SK-N-SH treated with all-trans-retinoic acid at 6 μM for 48 hours (cell line): ENCODE measurements around the gene ZCCHC14.

Experiments used
- ATAC-seq: fragments of 200-7000 bp; cut with Tn5 transposase; 3 replicates; pipeline ENCODE4 v1.9.1; 2020; ENCODE audit warnings: mild to moderate bottlenecking, moderate library complexity
- ARNTL ChIP-seq: fragments of 450-650 bp; formaldehyde crosslinking; IDR thresholded peaks from 2 replicates; pipeline ENCODE4 v1.5.0; 2020; ENCODE audit warnings: low read depth, mild to moderate bottlenecking, moderate library complexity, borderline replicate concordance
- CREB5 ChIP-seq: fragments of 250-450 bp; sonication (Bioruptor Pico); IDR thresholded peaks from 2 replicates; pipeline ENCODE4 v1.5.1; 2020; ENCODE audit warnings: low read depth, mild to moderate bottlenecking, moderate library complexity
- CSDC2 ChIP-seq: fragments of 250-450 bp; sonication (Bioruptor Pico); IDR thresholded peaks from 2 replicates; pipeline ENCODE4 v1.5.0; 2020; ENCODE audit warnings: mild to moderate bottlenecking, moderate library complexity
- ESRRG ChIP-seq: fragments of 250-450 bp; sonication (Bioruptor Pico); IDR thresholded peaks from 2 replicates; pipeline ENCODE4 v1.6.1; 2021; ENCODE audit warnings: mild to moderate bottlenecking
- ISL1 ChIP-seq: fragments of 250-450 bp; sonication (Bioruptor Pico); IDR thresholded peaks from 2 replicates; pipeline ENCODE4 v2.1.2; 2022; ENCODE audit warnings: mild to moderate bottlenecking, moderate library complexity
- OSR1 ChIP-seq: fragments of 250-450 bp; sonication (Bioruptor Pico); IDR thresholded peaks from 2 replicates; pipeline ENCODE4 v1.8.0; 2022; ENCODE audit warnings: moderate library complexity, mild to moderate bottlenecking, inconsistent platforms
- POU6F1 ChIP-seq: fragments of 250-450 bp; sonication (Bioruptor Pico); IDR thresholded peaks from 2 replicates; pipeline ENCODE4 v1.8.0; 2021; ENCODE audit warnings: low read depth, mild to moderate bottlenecking, moderate library complexity, borderline replicate concordance
- PPARA ChIP-seq: fragments of 250-450 bp; sonication (Bioruptor Pico); IDR thresholded peaks from 2 replicates; pipeline ENCODE4 v1.5.0; 2020; ENCODE audit warnings: mild to moderate bottlenecking, borderline replicate concordance
- SNAI2 ChIP-seq: fragments of 250-450 bp; sonication (Bioruptor Pico); IDR thresholded peaks from 2 replicates; pipeline ENCODE4 v1.5.0; 2020; ENCODE audit warnings: mild to moderate bottlenecking, moderate library complexity
- TCF4 ChIP-seq: fragments of 250-450 bp; sonication (Bioruptor Pico); IDR thresholded peaks from 2 replicates; pipeline ENCODE4 v1.8.0; 2021; ENCODE audit warnings: mild to moderate bottlenecking, moderate library complexity, borderline replicate concordance
- TOX ChIP-seq: fragments of 250-450 bp; sonication (Bioruptor Pico); IDR thresholded peaks from 2 replicates; pipeline ENCODE4 v1.8.0; 2021; ENCODE audit warnings: mild to moderate bottlenecking, moderate library complexity, borderline replicate concordance
- ZC3H10 ChIP-seq: fragments of 250-450 bp; sonication (Bioruptor Pico); IDR thresholded peaks from 2 replicates; pipeline ENCODE4 v1.5.1; 2021; ENCODE audit warnings: mild to moderate bottlenecking, moderate library complexity
- ZFP3 ChIP-seq: fragments of 250-450 bp; sonication (Bioruptor Pico); IDR thresholded peaks from 2 replicates; pipeline ENCODE4 v1.5.0; 2020; ENCODE audit warnings: mild to moderate bottlenecking, moderate library complexity
- ZFP30 ChIP-seq: fragments of 450-650 bp; formaldehyde crosslinking; IDR thresholded peaks from 2 replicates; pipeline ENCODE4 v1.5.0; 2022; ENCODE audit warnings: mild to moderate bottlenecking, moderate library complexity
- ZNF70 ChIP-seq: fragments of 450-650 bp; formaldehyde crosslinking; IDR thresholded peaks from 2 replicates; pipeline ENCODE4 v1.5.0; 2020; ENCODE audit warnings: mild to moderate bottlenecking, moderate library complexity
- ZNF8 ChIP-seq: fragments of 450-650 bp; formaldehyde crosslinking; IDR thresholded peaks from 2 replicates; pipeline ENCODE4 v1.5.0; 2020; ENCODE audit warnings: mild to moderate bottlenecking, moderate library complexity
- TF ChIP-seq, protein P1 (sequence below): fragments of 250-450 bp; sonication (Bioruptor Pico); IDR thresholded peaks from 2 replicates; pipeline ENCODE4 v1.5.1; 2021; ENCODE audit warnings: mild to moderate bottlenecking, moderate library complexity

The ZCCHC14 gene

DNA sequence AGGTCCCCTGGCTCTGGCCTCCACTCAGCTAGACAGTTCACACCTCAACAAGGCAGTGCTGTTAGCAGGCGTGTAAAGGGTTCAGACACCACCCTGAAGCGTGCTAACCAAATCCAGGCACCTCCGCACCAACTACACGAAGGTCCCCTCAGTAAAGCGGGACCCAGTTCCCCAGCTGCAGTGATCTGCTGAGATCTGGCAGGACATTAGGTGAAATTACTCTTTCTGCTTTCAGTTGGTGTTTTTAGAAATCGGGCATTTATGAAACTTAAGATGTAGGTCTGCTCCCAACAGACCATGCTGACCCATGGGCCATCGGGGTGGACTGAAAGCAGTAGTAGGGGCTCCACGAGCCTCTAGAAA is 136.4 kb downstream of the ZCCHC14 start:
- no peak for ATAC-seq
- TF ChIP-seq ZFP30 (CRISPR knock-in tag), result no peak
- no peak for TF ChIP-seq ZNF8 (CRISPR knock-in tag)
- no peak for TF ChIP-seq SNAI2 (CRISPR knock-in tag)
- no peak for TF ChIP-seq ZFP3 (CRISPR knock-in tag)
- TF ChIP-seq CSDC2 (CRISPR knock-in tag), result no peak
- TF ChIP-seq ARNTL (CRISPR knock-in tag), result no peak
- TF ChIP-seq TCF4 (CRISPR knock-in tag), result no peak
- TF ChIP-seq ISL1, result no peak
- TF ChIP-seq ZNF70 (CRISPR knock-in tag), result no peak
- no peak for TF ChIP-seq ESRRG (CRISPR knock-in tag)
- no peak for TF ChIP-seq POU6F1 (CRISPR knock-in tag)
- TF ChIP-seq PPARA (CRISPR knock-in tag), result no peak
- TF ChIP-seq ZC3H10, result no peak
- no peak for TF ChIP-seq TOX (CRISPR knock-in tag)
- TF ChIP-seq, protein P1, sequence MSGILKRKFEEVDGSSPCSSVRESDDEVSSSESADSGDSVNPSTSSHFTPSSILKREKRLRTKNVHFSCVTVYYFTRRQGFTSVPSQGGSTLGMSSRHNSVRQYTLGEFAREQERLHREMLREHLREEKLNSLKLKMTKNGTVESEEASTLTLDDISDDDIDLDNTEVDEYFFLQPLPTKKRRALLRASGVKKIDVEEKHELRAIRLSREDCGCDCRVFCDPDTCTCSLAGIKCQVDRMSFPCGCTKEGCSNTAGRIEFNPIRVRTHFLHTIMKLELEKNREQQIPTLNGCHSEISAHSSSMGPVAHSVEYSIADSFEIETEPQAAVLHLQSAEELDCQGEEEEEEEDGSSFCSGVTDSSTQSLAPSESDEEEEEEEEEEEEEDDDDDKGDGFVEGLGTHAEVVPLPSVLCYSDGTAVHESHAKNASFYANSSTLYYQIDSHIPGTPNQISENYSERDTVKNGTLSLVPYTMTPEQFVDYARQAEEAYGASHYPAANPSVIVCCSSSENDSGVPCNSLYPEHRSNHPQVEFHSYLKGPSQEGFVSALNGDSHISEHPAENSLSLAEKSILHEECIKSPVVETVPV (CRISPR knock-in tag), result no peak
- no peak for TF ChIP-seq OSR1 (CRISPR knock-in tag)
- no peak for TF ChIP-seq CREB5 (CRISPR knock-in tag)
